ENCODE results near the gene CLIP2.

DNA sequence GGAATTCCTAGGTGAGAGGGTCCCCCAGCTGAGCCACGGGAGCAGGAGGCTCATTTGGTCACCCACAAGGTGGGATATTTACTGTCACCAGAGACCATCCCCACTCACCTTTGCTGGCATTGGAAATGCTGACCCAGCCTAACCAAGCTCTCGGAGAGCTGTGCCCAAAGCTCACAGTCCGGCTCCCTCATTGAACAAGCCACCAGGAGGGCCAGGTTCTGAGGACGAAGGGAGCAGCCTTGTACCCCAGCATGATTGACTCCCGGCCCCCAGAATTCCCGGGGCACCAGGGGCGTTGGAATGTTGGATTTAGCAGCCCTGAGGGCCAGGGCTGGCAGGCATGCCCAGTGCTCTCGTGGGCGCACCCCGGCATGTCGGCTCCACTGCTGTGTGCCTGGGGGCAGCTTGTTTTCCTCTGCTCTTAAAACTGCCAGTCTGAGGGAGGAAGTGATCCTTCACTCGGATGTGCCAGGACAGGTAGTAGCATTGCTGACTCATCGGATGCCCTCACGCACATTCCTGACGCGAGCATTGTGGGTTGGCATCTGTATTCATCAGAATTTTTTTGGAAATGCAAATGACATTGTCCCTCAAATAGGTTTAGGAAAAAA lies 23.3 kb downstream of the CLIP2 start:
- TF ChIP-seq, protein P1, sequence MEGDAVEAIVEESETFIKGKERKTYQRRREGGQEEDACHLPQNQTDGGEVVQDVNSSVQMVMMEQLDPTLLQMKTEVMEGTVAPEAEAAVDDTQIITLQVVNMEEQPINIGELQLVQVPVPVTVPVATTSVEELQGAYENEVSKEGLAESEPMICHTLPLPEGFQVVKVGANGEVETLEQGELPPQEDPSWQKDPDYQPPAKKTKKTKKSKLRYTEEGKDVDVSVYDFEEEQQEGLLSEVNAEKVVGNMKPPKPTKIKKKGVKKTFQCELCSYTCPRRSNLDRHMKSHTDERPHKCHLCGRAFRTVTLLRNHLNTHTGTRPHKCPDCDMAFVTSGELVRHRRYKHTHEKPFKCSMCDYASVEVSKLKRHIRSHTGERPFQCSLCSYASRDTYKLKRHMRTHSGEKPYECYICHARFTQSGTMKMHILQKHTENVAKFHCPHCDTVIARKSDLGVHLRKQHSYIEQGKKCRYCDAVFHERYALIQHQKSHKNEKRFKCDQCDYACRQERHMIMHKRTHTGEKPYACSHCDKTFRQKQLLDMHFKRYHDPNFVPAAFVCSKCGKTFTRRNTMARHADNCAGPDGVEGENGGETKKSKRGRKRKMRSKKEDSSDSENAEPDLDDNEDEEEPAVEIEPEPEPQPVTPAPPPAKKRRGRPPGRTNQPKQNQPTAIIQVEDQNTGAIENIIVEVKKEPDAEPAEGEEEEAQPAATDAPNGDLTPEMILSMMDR (conservative IDR thresholded peaks at IDR 0.05; ENCODE audit: low read length): no peak
- no peak for TF ChIP-seq EZH2phosphoT487 (IDR thresholded peaks at IDR 0.05; ENCODE audit: borderline replicate concordance)

All from Loucy (cell line).